ENCODE data around the gene NCBP2L. TPM values are rescaled to one million over a fixed set of nuclear protein-coding genes. Genes with fewer than 3 reads are reported as not detected.
A peak's percentile ranks its signal among the peaks of the same experiment; 100 is the strongest.

The NCBP2L gene
- not detected in 2 replicates for total RNA-seq (2014; rRNA removed; shearing (Covaris generic); ENCODE audit: low replicate concordance)

DNA sequence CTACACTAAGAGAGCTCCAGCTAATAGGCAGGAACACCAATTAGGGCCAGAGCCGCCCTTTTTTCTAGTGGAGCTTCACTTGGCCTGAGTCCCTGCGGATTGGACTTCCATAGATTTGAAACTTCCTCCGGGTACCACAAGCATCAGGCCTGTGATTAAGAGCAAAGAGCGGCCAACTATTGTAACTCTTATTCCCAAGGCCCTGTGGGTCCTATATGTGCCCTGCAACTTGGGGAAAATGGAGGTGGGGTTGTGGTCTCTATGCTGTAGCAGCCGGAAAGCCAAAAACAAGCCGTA, at the start of gene NCBP2L:
TSS of gene NCBP2L (plus strand) at position 198 of the 297 bp plus-strand sequence. CDS start 16,488 bp downstream, outside the sequence.
- Histone ChIP-seq H3K9me3 (no peaks in the 10 kb centered on the region), H3K27me3 (no peaks in the 10 kb centered on the region), H3K4me3 (no peak within 1 kb of the TSS), H3K36me3 (no peaks in the 10 kb centered on the region)
- no peak for DNase-seq

DNA sequence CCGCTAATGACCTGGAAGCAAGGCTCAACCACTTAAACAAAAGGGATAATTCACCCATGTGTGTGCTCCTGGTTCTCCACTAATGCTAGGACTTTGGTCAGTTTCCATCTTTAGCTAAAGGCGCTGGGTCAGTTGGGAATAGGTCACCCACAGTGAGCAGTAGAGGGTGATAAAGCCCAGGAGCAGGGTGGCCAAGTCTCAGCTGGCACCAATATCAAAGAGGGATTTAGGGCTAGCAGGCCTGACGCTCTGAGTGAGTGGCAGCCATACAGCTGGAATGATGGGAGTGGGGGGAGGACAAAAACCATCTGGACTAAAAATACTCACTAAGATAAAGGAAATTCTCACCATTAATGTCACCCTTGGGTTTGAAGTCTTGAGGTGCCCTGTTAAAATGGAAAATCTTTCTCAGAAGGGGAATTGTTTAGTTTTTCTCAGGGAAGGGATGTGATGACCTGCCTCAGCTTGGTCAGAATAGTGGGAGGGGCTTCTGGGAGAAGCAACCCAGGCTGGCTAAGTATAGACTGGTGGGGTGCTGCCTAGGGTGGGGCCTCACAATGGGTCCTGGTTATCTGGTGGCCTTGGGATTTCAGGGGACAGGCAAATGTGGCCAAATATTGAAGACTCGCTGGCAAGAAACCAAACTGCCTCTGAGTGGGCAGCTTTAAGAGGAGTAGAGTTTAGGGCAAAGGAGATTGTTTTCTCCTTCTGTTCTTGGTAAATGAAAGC, 49.0 kb upstream of the NCBP2L start:
- H3K27me3 ChIP-seq, result no peaks in the 10 kb centered on the region
- no peaks in the 10 kb centered on the region for H3K36me3 ChIP-seq
- H3K4me3 ChIP-seq, result no peak overlapping the region
- DNase-seq, result no peak
- no peaks in the 10 kb centered on the region for H3K9me3 ChIP-seq

DNA sequence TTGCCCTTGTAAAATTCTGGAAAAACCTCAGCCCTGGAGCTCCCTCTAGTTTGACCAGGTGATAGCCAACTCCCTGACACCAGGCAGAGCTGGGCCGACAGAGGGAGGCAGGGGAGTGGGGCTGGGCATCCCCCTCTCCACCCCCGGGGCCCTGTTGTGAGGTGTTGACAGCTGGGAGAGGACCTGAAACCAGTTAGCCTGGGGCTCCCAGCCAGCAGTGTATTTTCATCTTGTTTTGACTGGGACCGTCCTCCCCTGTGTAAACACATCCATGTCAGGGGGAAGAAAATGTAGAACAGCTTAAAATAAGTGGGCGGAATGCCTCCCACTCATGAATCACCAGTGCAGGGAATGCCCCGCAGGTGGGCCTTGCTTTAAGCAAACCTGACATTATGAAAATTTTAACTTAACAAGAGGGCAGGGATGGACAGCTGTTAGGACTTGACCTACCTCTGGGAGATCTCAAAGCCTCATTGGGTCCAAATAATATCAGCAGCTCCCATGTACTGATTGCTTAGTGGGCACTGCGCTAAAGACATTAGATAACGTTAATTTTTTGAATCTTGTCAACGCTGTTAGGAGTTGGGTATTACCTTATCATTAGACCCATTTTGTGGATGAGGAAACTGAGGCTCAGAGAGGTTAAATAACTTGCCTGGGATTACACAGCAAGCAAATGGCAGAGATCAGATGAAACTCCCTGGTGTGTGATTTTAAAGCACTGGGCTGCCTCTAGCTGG, 47.8 kb upstream of the NCBP2L start:
- no peak for DNase-seq
- H3K4me3 ChIP-seq, result no peak overlapping the region
- H3K36me3 ChIP-seq, result no peaks in the 10 kb centered on the region
- no peaks in the 10 kb centered on the region for H3K9me3 ChIP-seq
- H3K27me3 ChIP-seq, result no peaks in the 10 kb centered on the region

DNA sequence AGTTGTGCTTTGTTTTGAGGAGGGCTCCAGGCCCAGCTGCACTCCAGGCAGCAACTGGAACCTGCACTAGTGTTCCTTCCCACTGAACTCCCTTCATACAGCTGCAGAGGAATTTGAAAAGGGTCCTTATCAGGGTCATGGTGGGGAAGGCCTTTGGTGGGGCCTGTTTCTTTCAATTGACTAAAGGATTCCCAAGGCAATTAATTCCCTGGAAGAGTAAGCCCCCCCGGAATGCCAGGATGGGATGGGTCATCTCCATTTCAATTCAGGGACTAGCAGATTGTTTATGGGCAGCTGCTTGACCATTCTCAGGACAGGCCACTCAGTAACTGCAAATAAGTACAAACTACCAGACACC, 47.3 kb upstream of the NCBP2L start:
- H3K27me3 ChIP-seq, result no peaks in the 10 kb centered on the region
- no peak overlapping the region for H3K4me3 ChIP-seq
- H3K9me3 ChIP-seq, result no peaks in the 10 kb centered on the region
- no peaks in the 10 kb centered on the region for H3K36me3 ChIP-seq
- DNase-seq, result no peak

DNA sequence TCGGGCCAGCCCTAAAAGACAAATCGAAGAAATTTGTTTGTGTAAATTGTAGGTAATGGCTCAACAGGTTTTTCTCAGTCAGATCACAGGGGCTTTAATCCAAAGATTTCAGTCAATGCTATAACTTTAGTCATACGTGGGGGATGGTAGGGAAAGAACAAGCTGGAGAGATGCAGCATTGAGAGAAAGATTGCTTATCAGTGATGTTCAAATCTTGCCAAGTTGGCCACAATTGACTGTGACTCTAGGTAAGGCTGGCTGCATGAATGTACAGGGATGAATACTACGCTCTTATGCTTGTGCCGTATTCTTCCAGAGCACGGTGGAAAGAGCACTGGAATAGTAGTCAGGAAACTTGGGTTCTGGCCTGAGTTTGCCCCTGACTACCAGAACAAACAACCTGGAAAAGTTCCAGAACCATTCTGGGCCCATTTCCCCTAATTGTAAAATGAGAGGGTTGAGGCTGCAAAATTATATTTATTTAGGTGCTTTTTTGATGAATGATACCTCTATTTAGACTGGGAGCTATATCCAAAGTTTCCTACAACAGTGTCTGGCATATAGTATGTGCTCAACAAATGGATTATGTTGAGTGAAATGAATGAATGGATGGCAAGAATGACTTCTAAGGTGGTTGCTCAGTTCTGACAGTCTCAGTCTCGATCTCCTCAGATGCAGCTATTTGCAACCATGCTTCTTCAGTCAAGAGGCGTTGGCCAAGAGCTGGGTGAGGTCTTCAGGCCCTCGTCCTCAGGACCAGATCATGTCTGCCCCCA, 46.4 kb upstream of the NCBP2L start:
- Histone ChIP-seq H3K9me3 (no peaks in the 10 kb centered on the region), H3K27me3 (no peaks in the 10 kb centered on the region), H3K36me3 (no peaks in the 10 kb centered on the region), H3K4me3 (no peak overlapping the region)
- DNase-seq, result no peak

DNA sequence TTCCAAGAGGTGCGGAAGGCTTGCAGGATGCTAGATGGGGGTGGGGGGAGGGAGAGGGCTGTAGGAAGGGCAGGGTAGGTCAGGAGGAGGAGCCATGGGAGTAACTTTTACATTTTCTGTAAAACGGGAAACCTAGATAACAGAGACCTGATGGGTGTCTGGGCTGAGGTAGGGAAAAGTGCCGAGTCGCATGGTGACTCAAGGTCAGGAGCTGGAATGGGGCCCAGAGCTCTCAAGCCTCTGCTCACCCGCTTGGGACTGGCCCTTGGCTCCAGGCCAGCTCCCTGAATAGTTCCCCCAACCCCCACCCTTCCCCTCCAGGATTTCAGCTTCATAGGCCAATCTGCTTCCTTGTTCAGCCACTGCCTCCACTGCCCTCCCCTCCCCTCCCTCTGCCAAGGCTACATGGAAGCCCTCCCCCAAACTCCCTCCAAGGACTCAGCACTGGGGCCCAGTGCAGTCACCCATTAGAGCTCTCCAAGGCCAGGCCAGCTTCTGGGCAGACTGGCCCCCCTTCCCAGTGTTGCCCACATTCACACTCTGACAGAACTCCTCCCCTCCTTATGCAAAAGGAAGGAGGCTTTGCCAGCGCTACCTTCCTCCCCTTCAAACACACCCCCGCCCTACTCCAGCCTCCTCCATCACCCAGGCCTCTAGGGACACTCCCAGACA, 45.6 kb upstream of the NCBP2L start:
- peak; percentile 72 for DNase-seq
- no peaks in the 10 kb centered on the region for H3K9me3 ChIP-seq
- no peaks in the 10 kb centered on the region for H3K36me3 ChIP-seq
- no peak overlapping the region for H3K4me3 ChIP-seq
- H3K27me3 ChIP-seq, result no peaks in the 10 kb centered on the region

DNA sequence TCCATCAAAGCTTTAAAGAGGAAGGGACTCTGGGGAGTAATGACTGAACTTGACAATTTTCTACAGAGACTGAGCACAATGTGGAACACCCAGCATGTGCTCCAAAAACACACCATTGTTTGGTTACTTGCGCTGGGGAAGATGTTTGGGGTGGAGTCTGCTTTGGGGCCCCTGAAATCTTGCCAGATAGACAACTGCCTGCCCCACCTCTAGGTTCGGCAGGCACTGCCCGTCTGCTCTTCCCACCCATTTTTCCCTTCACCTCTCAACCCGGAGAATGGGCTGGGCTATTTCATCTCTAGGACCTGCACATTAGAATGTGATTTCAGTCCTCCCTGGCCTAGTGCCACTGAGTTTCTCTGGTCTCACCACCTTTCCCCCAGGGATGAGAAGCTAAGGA, 43.8 kb upstream of the NCBP2L start:
- DNase-seq, result no peak
- Histone ChIP-seq H3K9me3 (no peaks in the 10 kb centered on the region), H3K36me3 (no peaks in the 10 kb centered on the region), H3K4me3 (no peak overlapping the region), H3K27me3 (no peaks in the 10 kb centered on the region)

DNA sequence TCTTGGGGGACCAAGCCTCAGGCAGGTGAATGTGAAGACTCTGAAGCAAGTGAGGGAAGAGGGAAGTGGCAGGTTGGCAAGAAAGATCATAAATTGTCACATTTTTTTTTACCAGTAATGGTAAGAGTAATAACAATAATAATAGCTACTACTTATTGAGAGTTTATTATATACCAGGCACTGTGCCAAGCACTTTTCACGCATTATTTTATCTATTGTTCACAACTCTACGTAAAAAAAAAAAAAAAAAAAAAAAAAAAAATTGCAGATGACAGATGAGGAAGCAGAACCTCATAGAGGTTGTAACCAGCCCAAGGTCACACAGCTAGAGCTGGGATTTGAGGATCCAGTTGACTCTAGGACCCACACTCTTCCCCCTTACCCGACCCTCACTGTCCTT, 42.9 kb upstream of the NCBP2L start:
- H3K27me3 ChIP-seq, result no peaks in the 10 kb centered on the region
- no peaks in the 10 kb centered on the region for H3K9me3 ChIP-seq
- no peaks in the 10 kb centered on the region for H3K36me3 ChIP-seq
- no peak for DNase-seq
- H3K4me3 ChIP-seq, result no peak overlapping the region

DNA sequence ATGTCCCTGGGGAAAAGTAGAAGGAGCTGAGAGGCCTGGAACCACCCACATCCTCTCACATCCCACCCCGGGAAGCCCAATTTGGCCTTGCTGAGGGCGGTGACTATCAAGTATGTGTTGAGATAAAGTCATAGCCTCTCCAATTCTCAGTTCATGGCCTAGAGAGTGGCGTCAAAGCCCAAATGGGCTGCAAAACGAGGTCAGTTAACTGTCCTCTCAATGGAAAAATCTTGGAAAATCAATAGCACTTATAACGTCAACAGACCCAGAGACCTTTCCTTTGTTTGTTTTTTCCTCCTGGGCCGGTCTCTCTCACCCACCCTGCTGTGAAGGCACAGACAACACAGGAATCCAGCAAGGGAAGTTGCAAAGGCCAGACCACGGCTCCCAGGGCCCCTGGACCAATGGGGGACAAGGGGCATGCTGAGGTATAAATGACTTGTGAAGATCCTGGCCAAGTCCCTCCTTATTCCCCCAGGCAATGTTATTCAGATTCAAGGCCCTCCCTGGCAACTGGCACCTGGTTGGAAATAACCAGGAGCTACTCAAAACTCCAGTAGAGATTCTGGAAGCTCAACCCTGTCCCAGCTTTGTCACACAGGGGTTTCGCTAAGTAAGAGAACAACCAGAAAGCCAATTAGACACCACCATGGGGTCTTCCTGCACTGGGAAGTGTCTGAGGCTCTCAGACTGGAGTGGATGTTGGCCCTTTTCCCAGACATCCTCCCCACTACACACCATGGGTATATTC, 40.6 kb upstream of the NCBP2L start:
- DNase-seq, result no peak
- H3K4me3 ChIP-seq, result no peak overlapping the region
- H3K36me3 ChIP-seq, result no peaks in the 10 kb centered on the region
- H3K9me3 ChIP-seq, result no peaks in the 10 kb centered on the region
- no peaks in the 10 kb centered on the region for H3K27me3 ChIP-seq

DNA sequence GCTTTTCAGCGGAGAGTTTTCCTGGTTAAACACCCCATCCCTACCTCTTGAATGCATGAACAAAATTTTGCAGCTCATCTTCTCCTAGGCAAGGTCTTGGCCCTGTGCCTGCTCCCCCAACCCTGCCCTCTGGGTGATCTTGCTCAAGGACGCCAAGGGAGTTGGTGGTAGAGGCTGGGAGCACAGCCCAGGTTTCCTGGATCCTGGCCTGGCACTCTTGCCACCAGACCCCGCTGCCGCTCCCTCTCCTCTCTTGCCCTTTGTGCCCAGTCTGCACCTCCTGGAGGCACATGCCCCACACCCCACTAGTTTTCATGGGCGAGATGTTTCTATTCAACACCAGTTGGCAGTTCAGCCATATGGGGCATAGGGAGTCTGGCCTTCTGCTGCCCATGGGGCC, 39.3 kb upstream of the NCBP2L start:
- no peak overlapping the region for H3K4me3 ChIP-seq
- no peak for DNase-seq

DNA sequence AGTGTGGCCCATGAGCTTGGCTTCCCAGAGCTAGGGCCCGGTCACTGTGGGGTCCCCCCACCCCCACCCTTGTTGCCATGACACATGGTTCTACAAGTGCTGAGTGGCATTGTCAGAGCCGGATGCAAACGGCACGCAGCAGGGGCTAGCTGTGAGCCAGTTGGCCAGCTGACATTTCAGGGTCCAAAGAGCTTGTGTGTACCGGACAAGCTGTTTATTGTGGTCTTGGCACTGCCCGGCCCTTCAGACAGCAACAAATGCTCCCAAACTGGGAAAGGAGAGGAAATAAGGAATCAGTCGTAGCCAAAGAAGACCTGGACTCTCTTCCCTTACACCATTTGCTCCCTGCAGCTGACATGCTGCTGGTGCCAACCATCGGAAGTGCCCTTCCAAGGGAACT, 38.8 kb upstream of the NCBP2L start:
- no peak for DNase-seq

More for the DNA sequence above, 39.3 kb upstream of the NCBP2L start:
- Histone ChIP-seq H3K9me3 (no peaks in the 10 kb centered on the region), H3K36me3 (no peaks in the 10 kb centered on the region), H3K27me3 (no peaks in the 10 kb centered on the region)

DNA sequence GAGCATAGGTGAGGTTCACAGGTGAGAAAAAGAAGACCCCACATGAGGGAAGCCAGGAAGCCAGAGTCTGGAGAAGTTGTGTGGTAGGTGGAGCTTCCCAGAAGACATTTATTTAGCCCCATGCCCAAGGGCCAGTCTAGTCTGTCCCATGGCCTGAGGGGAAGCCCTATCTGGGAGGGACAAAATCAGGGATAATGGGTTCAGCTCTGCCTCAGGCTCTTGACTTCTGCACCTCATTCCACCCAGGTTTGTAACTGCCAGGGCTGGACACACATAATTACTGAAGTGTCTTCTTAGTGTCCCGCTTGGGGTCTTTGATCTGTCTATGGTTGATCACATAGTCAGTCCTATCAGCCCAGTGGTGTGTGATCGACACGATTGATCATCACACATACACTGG, 38.0 kb upstream of the NCBP2L start:
- H3K36me3 ChIP-seq, result no peaks in the 10 kb centered on the region
- H3K9me3 ChIP-seq, result no peaks in the 10 kb centered on the region
- DNase-seq, result no peak
- no peak overlapping the region for H3K4me3 ChIP-seq
- no peaks in the 10 kb centered on the region for H3K27me3 ChIP-seq

More for the DNA sequence above, 38.8 kb upstream of the NCBP2L start:
- no peaks in the 10 kb centered on the region for H3K27me3 ChIP-seq
- H3K4me3 ChIP-seq, result no peak overlapping the region
- no peaks in the 10 kb centered on the region for H3K36me3 ChIP-seq
- H3K9me3 ChIP-seq, result no peaks in the 10 kb centered on the region

DNA sequence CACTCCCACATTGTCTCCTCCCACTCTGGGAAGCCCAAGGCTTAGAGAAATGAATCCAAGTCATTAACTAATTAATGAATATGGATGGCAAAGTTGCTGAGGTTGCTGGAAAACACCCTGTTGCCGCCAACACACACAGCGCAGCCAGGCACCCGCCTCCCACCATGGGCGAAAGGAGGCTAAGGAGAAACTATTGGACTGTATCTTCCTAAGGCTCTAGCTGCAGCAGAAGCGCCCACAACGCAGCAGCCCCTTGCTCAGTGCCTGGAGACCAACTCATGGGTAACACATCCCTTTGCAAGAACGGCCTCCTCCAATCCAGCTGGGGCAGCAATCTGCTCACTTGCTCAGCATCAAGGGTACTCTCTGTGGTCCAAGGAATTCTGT, 36.1 kb upstream of the NCBP2L start:
- H3K9me3 ChIP-seq, result no peaks in the 10 kb centered on the region
- H3K27me3 ChIP-seq, result no peaks in the 10 kb centered on the region
- no peaks in the 10 kb centered on the region for H3K36me3 ChIP-seq
- no peak for DNase-seq
- H3K4me3 ChIP-seq, result no peak overlapping the region

DNA sequence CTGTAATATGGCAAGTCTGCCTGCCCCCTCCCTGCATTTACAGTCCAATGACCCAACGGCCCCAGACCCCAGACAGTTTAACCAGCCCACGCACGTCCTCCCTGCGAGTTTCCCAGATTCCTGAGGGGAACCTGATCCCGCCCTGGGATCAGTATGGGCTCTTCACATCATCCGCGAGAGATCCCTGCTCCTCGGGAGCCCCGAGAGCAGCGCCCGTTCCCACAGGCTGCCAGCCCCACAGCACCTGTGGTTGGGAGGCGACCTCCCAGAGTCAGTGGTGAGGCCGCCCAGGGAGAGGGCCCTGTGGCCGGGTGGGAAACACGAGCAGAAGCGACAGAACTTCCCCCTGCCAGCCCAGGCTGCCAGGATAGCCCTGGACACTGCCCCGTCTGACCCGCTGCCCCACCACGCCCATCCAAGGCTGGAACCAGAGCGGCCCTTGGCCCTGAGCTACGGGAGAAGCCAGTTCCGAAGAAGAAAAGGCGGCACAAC, 34.8 kb upstream of the NCBP2L start:
- H3K27me3 ChIP-seq, result no peaks in the 10 kb centered on the region
- H3K4me3 ChIP-seq, result no peak overlapping the region
- H3K36me3 ChIP-seq, result no peaks in the 10 kb centered on the region
- no peak for DNase-seq
- no peaks in the 10 kb centered on the region for H3K9me3 ChIP-seq

DNA sequence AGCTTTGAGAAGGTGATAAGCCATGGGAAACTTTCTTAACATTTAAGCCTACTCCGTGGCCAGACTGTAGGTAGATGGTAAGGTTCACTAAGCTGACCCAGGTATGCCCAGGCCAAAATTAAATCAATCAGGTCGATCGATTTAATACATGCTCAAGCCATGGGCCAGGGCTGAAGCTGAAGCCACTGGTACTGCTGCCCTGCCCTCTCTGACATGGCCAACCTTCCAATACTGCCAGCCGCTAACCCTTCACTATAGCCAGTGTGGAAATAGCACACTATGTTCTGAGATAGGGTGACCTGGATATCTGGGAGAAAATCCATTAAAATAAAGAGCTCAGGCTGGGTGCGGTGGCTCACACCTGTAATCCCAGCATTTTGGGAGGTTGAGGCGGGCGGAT, 33.5 kb upstream of the NCBP2L start:
- DNase-seq, result no peak
- Histone ChIP-seq H3K36me3 (no peaks in the 10 kb centered on the region), H3K27me3 (no peaks in the 10 kb centered on the region), H3K4me3 (no peak overlapping the region), H3K9me3 (no peaks in the 10 kb centered on the region)

DNA sequence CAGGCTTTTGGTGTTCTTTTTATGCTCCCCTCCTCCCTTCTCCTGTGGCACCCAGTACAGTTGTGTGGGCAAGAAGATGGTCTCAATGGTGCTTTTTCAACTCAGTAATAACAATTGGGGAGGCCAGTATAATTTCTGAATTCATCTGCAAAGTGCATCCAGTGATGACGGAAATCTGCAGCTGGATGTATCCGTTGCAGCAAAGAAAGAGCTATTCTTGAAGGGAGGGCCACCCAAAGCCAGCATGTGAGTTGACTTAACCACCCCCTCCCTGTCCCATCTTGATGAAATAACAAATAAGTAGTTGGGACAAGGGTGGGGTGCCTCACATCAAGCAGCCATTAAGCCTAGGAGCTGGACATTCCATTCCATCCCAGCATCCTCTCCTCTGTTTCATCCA, 32.7 kb upstream of the NCBP2L start:
- no peaks in the 10 kb centered on the region for H3K9me3 ChIP-seq
- no peaks in the 10 kb centered on the region for H3K36me3 ChIP-seq
- H3K27me3 ChIP-seq, result no peaks in the 10 kb centered on the region
- no peak for DNase-seq
- no peak overlapping the region for H3K4me3 ChIP-seq
